H4 (cell line): ENCODE results near the gene GDF7. TPM values are rescaled to one million over a fixed set of nuclear protein-coding genes. Genes with fewer than 3 reads are reported as not detected.

Experiments
- DNase-seq: peaks from one replicate; pipeline ENCODE4 v3.0.0-alpha.2; 2015; ENCODE audit warnings: low spot score
- total RNA-seq: library from RNA; depleted of rRNA; stranded (reverse); fragments of >200 nt; shearing (Covaris generic); gene quantifications from 2 replicates; pipeline ENCODE4 v1.2.3, GENCODE V29; 2014; rRNA removed

Gene GDF7
- 0.02 and 0.04 TPM in 2 replicates for total RNA-seq

- no peak for DNase-seq
Observed at GRCh38 chr2:20666304-20667150, at the start of gene GDF7. Gene GDF7, plus strand, starts transcription at chr2:20667144. Its CDS starts 96 bp downstream, at chr2:20667240.

GRCh38 chr2:20617892-20618467 lies 49.0 kb upstream of the GDF7 start:
- peak; percentile 89 for DNase-seq

- DNase-seq: no peak
Observed at GRCh38 chr2:20618468-20618885, 48.5 kb upstream of the GDF7 start.

GRCh38 chr2:20618886-20619521 lies 47.9 kb upstream of the GDF7 start:
- no peak for DNase-seq

- DNase-seq: no peak
Observed at GRCh38 chr2:20619624-20620024, 47.3 kb upstream of the GDF7 start.

- DNase-seq: no peak
Observed at GRCh38 chr2:20620271-20620681, 46.7 kb upstream of the GDF7 start.

- no peak for DNase-seq
Observed at GRCh38 chr2:20620696-20621365, 46.1 kb upstream of the GDF7 start.

- no peak for DNase-seq
Observed at GRCh38 chr2:20621366-20622295, 45.3 kb upstream of the GDF7 start.

- no peak for DNase-seq
Observed at GRCh38 chr2:20622296-20622686, 44.7 kb upstream of the GDF7 start.

GRCh38 chr2:20622731-20623130 lies 44.2 kb upstream of the GDF7 start:
- no peak for DNase-seq

- no peak for DNase-seq
Observed at GRCh38 chr2:20623241-20623640, 43.7 kb upstream of the GDF7 start.

- DNase-seq: no peak
Observed at GRCh38 chr2:20623741-20624155, 43.2 kb upstream of the GDF7 start.

GRCh38 chr2:20624156-20624883 lies 42.6 kb upstream of the GDF7 start:
- DNase-seq: no peak

GRCh38 chr2:20624884-20625485 lies 42.0 kb upstream of the GDF7 start:
- no peak for DNase-seq

GRCh38 chr2:20625491-20626391 lies 41.2 kb upstream of the GDF7 start:
- no peak for DNase-seq

- no peak for DNase-seq
Observed at GRCh38 chr2:20626392-20626697, 40.6 kb upstream of the GDF7 start.

GRCh38 chr2:20626698-20627513 lies 40.0 kb upstream of the GDF7 start:
- no peak for DNase-seq

- no peak for DNase-seq
Observed at GRCh38 chr2:20627712-20628380, 39.1 kb upstream of the GDF7 start.
